HG03159 (cell line): ENCODE results near the gene DCTPP1.
A peak's percentile ranks its signal among the peaks of the same experiment; 100 is the strongest.

Experiments
- ATAC-seq: cut with Tn5 transposase; IDR thresholded peaks from one replicate; pipeline ENCODE4 v1.9.1; 2021; ENCODE audit warnings: mild to moderate bottlenecking, moderate library complexity; ENCODE audit not compliant: unreplicated experiment

DCTPP1 gene

GRCh38 chr16:30382111-30382881 lies 47.5 kb downstream of the DCTPP1 start, which contains the start of gene SEPTIN1:
SEPTIN1 (minus strand) TSS chr16:30382561; CDS start chr16:30382542, 19 bp downstream.
- ATAC-seq = peak; percentile 41

DNA sequence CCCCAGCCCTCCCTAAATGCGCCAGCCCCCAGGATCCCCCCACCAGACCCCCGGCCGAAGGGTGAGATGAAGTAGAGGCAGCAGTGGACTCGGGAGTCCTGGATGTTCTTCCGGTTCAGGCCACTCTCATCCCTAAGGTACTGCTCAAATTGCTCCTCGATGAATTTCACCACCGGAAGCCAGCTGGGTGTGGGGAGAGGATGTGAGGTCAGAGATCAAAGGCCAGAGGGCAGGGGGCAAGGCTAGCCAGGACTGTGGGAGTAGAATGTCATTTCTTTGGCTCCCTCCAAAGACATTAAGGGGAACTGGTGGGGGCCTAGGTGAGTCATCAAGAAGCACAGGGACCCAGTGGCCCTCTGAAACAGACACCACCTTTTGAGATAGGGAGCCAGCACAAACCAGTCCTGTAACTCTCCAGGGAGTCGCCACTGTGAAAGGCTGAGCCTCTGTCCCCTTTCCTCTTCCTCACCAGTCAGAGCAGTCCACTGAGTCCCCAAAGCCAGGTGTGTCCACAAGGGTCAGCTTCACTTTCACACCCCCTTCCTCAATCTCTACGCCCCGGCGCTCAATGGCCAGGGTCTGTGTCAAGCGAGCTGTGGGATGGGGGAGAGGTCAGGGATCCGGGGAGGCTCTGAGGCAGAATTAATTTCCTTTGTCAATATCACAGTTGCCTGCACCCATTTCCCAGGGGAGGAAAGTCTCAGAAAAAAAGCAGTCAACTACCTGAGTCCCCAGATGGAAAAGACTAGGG lies 48.4 kb downstream of the DCTPP1 start:
- ATAC-seq = no peak

- no peak for ATAC-seq
Observed at GRCh38 chr16:30380803-30381208, 49.0 kb downstream of the DCTPP1 start.

GRCh38 chr16:30380072-30380802 lies 49.6 kb downstream of the DCTPP1 start:
- ATAC-seq = no peak

DNA sequence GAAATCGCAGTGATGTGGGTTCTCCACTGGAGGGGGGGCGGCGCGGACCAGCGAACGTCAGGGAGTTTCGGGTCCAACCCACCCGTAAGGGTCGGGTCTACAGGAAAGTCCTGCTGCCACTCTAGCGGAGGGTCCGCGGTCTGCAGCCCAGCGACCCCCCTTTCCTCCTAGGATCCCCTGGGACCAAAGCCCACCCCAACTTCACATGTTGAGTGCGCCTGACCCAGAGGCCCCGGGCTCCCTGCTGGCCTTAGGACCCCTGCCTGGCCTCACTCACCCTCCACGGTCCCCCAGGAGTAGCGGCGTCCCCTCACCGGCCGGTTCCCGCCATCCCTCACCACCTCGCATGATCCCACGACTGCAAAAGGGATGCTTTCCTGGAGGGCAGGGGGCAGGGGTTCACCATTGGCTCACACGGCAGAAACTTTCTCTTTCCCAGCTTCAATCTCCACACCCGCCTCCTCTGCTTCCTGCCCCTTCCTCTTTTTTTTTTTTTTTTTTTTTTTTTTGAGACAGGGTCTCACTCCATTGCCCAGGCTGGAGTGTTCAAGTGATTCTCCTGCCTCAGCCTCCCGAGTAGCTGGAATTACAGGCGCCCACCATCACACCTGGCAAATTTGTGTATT lies 50.6 kb downstream of the DCTPP1 start:
- no peak for ATAC-seq

GRCh38 chr16:30378236-30379157 lies 51.3 kb downstream of the DCTPP1 start:
- ATAC-seq = peak; percentile 81

GRCh38 chr16:30377812-30378235 lies 52.0 kb downstream of the DCTPP1 start:
- ATAC-seq = peak; percentile 37

GRCh38 chr16:30377050-30377811 lies 52.6 kb downstream of the DCTPP1 start:
- ATAC-seq = no peak

- ATAC-seq = no peak
Observed at GRCh38 chr16:30376461-30376902, 53.3 kb downstream of the DCTPP1 start.

DNA sequence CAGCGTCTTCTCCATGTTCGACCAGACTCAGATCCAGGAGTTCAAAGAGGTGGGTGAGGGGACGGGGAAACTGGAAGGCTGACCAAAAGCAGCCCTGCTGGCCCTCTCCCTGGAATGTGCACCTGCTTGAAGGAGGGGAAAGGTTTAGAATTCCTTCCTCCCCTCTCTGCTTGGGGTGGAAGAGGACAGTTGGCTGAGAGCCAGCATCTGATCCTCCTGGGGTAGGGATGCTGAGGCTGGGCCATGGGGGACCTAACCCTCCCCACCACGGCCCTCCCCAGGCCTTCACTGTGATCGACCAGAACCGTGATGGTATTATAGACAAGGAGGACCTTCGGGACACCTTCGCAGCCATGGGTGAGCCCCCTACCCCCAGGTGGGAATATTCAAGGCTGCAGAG lies 54.0 kb downstream of the DCTPP1 start:
- no peak for ATAC-seq

DNA sequence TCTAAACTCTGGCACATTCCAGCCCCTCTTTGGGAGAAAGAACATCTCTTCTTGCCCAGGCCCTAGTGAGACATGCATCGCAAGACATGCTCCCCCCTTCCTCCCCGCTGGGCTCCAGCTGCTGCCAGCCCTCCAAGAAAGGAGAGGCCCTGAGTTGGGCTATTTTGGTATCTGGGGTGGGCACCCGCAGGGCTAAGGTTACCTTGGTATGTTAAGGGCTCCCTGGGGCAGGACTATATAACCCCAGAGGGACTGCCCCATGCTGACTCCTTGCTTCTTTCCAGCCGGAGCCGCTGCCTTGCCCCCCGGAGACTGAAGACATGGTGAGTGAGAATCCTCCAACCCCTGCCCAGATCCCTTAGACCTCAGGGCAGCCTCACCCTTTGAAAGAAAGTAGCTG lies 55.3 kb downstream of the DCTPP1 start, which contains the start of gene MYL11:
Gene MYL11 (plus strand): TSS at position 265 of the 400 bp plus-strand sequence. CDS start 56 bp downstream, at position 321.
- no peak for ATAC-seq
